DMS 273 treated with DMSO at 0.1 percent for 48 hours (cell line): Measurements from ENCODE around the gene WASF2.
"Not testable (repeated sequence)": the region's sequence is repeated elsewhere in the genome, so short reads cannot be mapped to it uniquely, and the experiment has no call there.

ENCODE experiments used
- DNase-seq: peaks from one replicate; lab custom pipeline; 2025; lab: John Stamatoyannopoulos, UW

Gene WASF2

GRCh38 chr1:27489973-27490741 lies at the start of gene WASF2:
WASF2 (minus strand) TSS chr1:27490167; CDS start chr1:27428890, 61,277 bp downstream.
- DNase-seq: peak; percentile 93

GRCh38 chr1:27538793-27539192 lies 48.8 kb upstream of the WASF2 start:
- no peak for DNase-seq

GRCh38 chr1:27538305-27538676 lies 48.3 kb upstream of the WASF2 start:
- not testable (repeated sequence) for DNase-seq

- no peak for DNase-seq
Measured at GRCh38 chr1:27536767-27537166, 46.8 kb upstream of the WASF2 start.

- no peak for DNase-seq
Measured at GRCh38 chr1:27536010-27536757, 46.2 kb upstream of the WASF2 start.

GRCh38 chr1:27535386-27535785 lies 45.4 kb upstream of the WASF2 start:
- DNase-seq: no peak

- DNase-seq: no peak
Measured at GRCh38 chr1:27531959-27532685, 42.2 kb upstream of the WASF2 start.

GRCh38 chr1:27530192-27530591 lies 40.2 kb upstream of the WASF2 start:
- DNase-seq: no peak

- DNase-seq: no peak
Measured at GRCh38 chr1:27529704-27530018, 39.7 kb upstream of the WASF2 start.

GRCh38 chr1:27528818-27529703 lies 39.1 kb upstream of the WASF2 start:
- peak; percentile 72 for DNase-seq

- DNase-seq: peak; percentile 70
Measured at GRCh38 chr1:27527890-27528817, 38.2 kb upstream of the WASF2 start.

GRCh38 chr1:27527223-27527889 lies 37.4 kb upstream of the WASF2 start:
- peak; percentile 97 for DNase-seq

- no peak for DNase-seq
Measured at GRCh38 chr1:27526569-27527222, 36.7 kb upstream of the WASF2 start.

- DNase-seq: peak; percentile 81
Measured at GRCh38 chr1:27525296-27526272, 35.6 kb upstream of the WASF2 start.

- peak; percentile 58 for DNase-seq
Measured at GRCh38 chr1:27523337-27524020, 33.5 kb upstream of the WASF2 start.

- peak; percentile 93 for DNase-seq
Measured at GRCh38 chr1:27522432-27523336, 32.7 kb upstream of the WASF2 start.
